GM12872 (cell line): ENCODE results near the gene RBM47.

Source experiments
- TF ChIP-seq, protein P1 (sequence below): IDR thresholded peaks from 3 replicates; pipeline ENCODE4 v1.5.1; 2011; ENCODE audit warnings: low read depth, mild to moderate bottlenecking, low read length, moderate library complexity; ENCODE audit not compliant: insufficient read depth

Gene RBM47

DNA sequence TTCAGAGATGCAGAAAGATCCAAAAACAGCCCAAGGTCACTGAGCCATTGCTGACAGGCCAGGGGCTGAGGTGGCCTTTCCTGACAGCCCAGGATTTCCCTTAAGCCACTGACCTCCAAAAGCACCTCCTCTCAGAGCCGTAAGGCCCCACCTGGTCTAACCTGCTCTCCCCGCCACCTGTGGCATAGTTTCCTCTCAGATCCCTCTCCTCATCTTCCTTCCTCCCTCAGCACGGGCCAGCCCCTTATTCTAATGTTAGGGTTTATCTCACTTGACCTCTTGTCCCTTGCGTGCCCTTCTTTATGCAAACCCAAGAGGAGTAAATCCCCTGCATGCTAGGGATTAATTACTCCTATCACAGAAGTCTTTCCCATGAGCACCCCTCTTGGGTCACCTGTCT is 113.0 kb downstream of the RBM47 start:
- TF ChIP-seq, protein P1, sequence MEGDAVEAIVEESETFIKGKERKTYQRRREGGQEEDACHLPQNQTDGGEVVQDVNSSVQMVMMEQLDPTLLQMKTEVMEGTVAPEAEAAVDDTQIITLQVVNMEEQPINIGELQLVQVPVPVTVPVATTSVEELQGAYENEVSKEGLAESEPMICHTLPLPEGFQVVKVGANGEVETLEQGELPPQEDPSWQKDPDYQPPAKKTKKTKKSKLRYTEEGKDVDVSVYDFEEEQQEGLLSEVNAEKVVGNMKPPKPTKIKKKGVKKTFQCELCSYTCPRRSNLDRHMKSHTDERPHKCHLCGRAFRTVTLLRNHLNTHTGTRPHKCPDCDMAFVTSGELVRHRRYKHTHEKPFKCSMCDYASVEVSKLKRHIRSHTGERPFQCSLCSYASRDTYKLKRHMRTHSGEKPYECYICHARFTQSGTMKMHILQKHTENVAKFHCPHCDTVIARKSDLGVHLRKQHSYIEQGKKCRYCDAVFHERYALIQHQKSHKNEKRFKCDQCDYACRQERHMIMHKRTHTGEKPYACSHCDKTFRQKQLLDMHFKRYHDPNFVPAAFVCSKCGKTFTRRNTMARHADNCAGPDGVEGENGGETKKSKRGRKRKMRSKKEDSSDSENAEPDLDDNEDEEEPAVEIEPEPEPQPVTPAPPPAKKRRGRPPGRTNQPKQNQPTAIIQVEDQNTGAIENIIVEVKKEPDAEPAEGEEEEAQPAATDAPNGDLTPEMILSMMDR: no peak

DNA sequence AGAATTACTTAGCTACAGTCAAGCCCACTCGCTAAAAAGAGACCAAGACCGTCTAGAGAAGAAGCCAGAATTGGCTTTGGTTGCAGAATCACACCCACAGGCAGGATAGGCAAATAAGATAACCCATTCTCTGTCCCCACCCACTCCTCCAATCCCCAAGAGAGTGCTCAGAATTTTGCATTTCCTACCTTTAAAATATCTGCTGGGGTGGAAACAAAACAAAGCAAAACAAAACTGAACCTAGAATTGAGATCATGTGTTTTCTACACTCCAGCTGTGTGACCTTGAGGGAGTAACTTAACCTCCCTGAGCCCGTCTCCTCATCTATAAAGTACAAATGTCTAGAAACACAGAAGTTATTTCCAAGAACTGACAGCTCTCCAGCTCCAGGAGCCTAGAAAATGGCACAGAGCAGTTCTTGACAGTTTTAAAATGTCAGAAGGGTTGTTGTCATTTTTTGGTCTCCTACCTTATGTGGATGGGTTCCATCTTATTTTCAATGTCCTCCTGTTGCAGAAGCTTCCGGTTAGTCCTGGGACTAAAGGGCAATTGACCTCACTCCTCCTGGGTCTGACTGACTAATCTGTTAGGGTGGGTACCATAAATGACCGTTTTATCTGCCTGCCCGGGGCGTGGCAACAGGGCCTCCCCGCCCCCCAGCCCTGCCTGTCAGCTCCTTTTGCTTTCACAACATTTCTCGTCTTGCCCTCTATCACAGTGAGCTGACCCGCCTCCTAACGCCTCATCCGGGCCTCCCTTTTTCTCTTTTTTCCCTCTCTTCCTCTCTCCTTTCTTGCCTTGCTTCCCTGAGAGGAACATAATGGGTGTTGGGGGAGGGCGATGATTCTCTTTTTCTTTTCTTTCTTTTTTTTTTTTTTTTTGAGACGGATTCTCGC is 114.0 kb downstream of the RBM47 start:
- TF ChIP-seq, protein P1: no peak

DNA sequence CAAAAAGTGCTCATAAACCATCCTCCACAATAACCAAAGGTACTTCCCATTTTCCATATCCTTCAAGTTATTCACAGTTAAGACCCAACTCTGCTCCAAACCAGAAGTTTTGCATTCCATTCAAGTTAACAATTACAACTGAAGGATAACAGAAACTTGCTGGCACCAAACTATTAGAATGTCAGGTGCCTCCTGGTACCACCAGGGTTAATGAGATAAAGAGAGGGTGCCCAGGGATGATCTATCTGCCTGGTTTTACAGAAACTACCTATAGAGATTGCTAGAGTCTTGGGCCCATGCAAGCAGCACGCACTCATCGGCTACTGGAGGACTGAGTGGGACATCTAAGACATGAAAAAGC is 114.6 kb downstream of the RBM47 start:
- TF ChIP-seq, protein P1: no peak

DNA sequence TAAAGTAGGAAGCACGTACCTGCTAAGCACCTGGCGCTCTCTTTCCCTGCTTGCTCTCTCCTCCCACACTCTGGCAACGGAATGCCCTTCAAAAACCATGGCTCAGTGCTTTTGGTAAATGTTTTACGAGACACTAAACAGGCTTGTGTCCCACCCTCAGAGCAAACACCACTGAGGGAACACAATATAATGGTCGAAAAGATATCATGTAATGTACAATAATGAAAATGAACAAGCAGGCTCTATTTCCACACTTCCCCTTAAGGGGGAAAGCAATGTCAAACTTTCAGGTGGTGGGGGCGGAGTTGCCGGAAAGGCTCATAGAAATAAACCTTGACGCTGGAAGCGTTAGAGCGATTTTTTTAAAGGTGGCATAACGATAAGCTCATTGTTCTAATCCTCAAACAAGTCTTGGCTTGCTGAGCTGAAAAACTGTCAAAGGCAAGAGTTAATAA is 115.1 kb downstream of the RBM47 start:
- TF ChIP-seq, protein P1: no peak

DNA sequence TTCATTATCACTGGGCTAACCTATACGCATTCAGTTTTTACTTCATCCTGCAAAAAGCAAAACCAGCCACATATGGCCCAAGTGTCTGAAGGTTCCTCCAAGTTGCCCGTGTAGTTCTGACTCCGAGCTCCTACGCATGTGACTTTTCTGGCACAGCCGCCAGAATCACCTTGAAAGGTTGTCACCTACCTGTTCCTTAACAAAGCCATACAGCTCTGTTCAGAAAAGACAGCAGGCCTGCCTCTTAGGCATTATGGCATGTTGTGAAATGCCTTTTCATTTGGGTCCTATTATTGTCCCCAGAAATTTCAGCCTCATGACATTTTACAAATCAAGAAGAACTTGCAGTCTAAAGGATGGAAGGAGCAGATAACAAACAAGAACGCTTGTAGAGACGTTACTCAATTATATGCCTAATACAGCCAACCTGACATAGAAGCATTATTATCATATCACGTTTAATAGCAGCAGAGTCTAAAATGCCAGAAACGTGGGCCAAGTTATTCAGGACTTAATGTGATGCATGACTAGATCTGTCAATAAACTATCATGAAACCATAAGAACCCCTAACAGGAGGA is 118.5 kb downstream of the RBM47 start:
- TF ChIP-seq, protein P1: no peak

DNA sequence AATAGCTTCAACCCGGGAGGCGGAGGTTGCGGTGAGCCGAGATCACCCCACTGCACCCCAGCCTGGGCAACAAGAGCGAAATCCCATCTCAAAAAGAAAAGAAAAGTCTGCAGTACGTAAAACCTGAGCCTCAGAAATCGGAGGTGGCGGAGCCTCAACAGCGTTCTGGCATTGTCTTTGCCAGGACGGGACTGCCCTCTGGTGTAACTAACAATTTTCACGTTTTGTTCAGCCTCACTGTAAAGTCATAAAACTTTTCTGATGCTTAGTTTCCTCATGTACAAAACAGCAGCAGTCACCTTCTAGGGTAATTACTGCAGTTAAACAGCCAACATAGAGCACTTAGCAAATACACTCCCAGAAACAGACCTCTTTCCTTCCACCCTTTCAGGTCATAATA is 121.7 kb downstream of the RBM47 start:
- TF ChIP-seq, protein P1: no peak

DNA sequence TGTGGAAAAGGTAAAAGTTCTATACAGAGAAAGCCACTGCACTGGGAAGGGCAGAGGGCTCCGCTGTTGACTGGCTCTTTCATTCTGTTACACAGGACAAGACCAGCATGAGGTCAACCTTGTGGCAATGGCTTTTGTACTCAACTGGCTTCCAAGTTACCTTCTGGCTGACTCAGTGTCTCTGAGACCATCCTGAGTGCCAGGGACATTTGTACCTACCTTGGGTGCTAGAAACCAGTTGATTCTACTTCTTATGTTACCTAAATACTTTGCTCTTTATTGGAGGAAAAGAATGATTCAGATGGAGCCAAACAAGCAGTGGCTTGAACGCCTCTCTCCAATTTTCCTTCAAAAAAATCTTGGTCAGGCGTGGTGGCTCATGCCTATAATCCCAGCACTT is 123.2 kb downstream of the RBM47 start:
- TF ChIP-seq, protein P1: no peak
